C1 segment of cervical spinal cord (tissue), 14 donors: Measurements from ENCODE around the gene IFNG.

Source experiments
- DNase-seq, 14 donors: peaks; one replicate each; lab custom pipeline; 2025; lab: John Stamatoyannopoulos, UW

Gene IFNG

GRCh38 chr12:68115281-68115680 lies 44.3 kb downstream of the IFNG start:
- no peak for DNase-seq

GRCh38 chr12:68114606-68115005 lies 44.9 kb downstream of the IFNG start:
- no peak for DNase-seq

GRCh38 chr12:68113644-68114043 lies 45.9 kb downstream of the IFNG start:
- DNase-seq = no peak

- DNase-seq = no peak
These were observed 47.5 kb downstream of the IFNG start for GRCh38 chr12:68111995-68112394.

- DNase-seq = no peak
These were observed 49.9 kb downstream of the IFNG start for GRCh38 chr12:68109444-68110217.

- DNase-seq = no peak
These were observed 50.5 kb downstream of the IFNG start for GRCh38 chr12:68109001-68109400.

GRCh38 chr12:68106660-68107059 lies 52.9 kb downstream of the IFNG start:
- no peak for DNase-seq

GRCh38 chr12:68106160-68106559 lies 53.4 kb downstream of the IFNG start:
- DNase-seq = no peak
